Measurements from ENCODE around the gene NIN.

NIN gene

GRCh38 chr14:50762931-50763300, 68.0 kb downstream of the NIN start:
- H3K4me2 ChIP-seq (ENCODE audit: low read length), result no peak overlapping the region
- no peak overlapping the region for H3K4ac ChIP-seq (ENCODE audit: low read depth, low read length)
- no peaks in the 10 kb centered on the region for H3K79me1 ChIP-seq (ENCODE audit: low read length)
- H3K27ac ChIP-seq (ENCODE audit: low read depth, low read length), result no peak overlapping the region
- H2AK5ac ChIP-seq (ENCODE audit: low read length), result no peak overlapping the region
- H3K27me3 ChIP-seq (ENCODE audit: insufficient read depth, low read length, poor library complexity), result no peaks in the 10 kb centered on the region
- peaks cover 3% of the 10 kb centered on the region for H3K36me3 ChIP-seq (ENCODE audit: control insufficient read depth, insufficient read depth, low read length)
- H4K8ac ChIP-seq (ENCODE audit: low read depth, low read length), result peak overlapping the region; percentile 13
- H3K9ac ChIP-seq (ENCODE audit: low read length), result no peak overlapping the region
- no CpG with 5 or more reads among the region's 3 CpGs for WGBS (ENCODE audit: extremely low coverage, insufficient coverage, low lambda C conversion rate)
- H4K5ac ChIP-seq (ENCODE audit: low read length), result no peak overlapping the region
- H3K18ac ChIP-seq (ENCODE audit: low read length), result no peak overlapping the region
- no peak overlapping the region for H3K4me3 ChIP-seq (ENCODE audit: low read length)
- H2BK120ac ChIP-seq (ENCODE audit: low read depth, low read length), result no peak overlapping the region
- no peak overlapping the region for H2BK15ac ChIP-seq (replicated peaks; ENCODE audit: low read depth)
- no peaks in the 10 kb centered on the region for H3K4me1 ChIP-seq (ENCODE audit: control insufficient read depth, low read depth, low read length)
- H3K23ac ChIP-seq (ENCODE audit: low read length), result no peak overlapping the region
- no peak overlapping the region for H3K56ac ChIP-seq (ENCODE audit: low read length)
- H2BK5ac ChIP-seq (ENCODE audit: low read length), result no peak overlapping the region
- no peak for DNase-seq
- no peaks in the 10 kb centered on the region for H3K79me2 ChIP-seq (ENCODE audit: control insufficient read depth, insufficient read depth, low read length)

GRCh38 chr14:50762001-50762930, 68.7 kb downstream of the NIN start:
- Histone ChIP-seq H3K4me3 (ENCODE audit: low read length) (no peak overlapping the region), H3K4me2 (ENCODE audit: low read length) (no peak overlapping the region), H3K27ac (ENCODE audit: low read depth, low read length) (no peak overlapping the region), H3K9ac (ENCODE audit: low read length) (no peak overlapping the region), H3K4ac (ENCODE audit: low read depth, low read length) (no peak overlapping the region), H3K4me1 (ENCODE audit: control insufficient read depth, low read depth, low read length) (no peaks in the 10 kb centered on the region), H2BK15ac (replicated peaks; ENCODE audit: low read depth) (no peak overlapping the region), H2BK5ac (ENCODE audit: low read length) (no peak overlapping the region), H3K18ac (ENCODE audit: low read length) (no peak overlapping the region), H3K27me3 (ENCODE audit: insufficient read depth, low read length, poor library complexity) (no peaks in the 10 kb centered on the region), H2AK5ac (ENCODE audit: low read length) (no peak overlapping the region), H2BK120ac (ENCODE audit: low read depth, low read length) (no peak overlapping the region), H3K23ac (ENCODE audit: low read length) (no peak overlapping the region), H3K79me1 (ENCODE audit: low read length) (no peaks in the 10 kb centered on the region), H4K5ac (ENCODE audit: low read length) (no peak overlapping the region), H3K79me2 (ENCODE audit: control insufficient read depth, insufficient read depth, low read length) (no peaks in the 10 kb centered on the region), H3K56ac (ENCODE audit: low read length) (no peak overlapping the region), H3K36me3 (ENCODE audit: control insufficient read depth, insufficient read depth, low read length) (peaks cover 3% of the 10 kb centered on the region), H4K8ac (ENCODE audit: low read depth, low read length) (peak overlapping the region; percentile 13)
- no peak for DNase-seq
- WGBS (ENCODE audit: extremely low coverage, insufficient coverage, low lambda C conversion rate), result no CpG with 5 or more reads among the region's 9 CpGs

GRCh38 chr14:50759800-50760543, 71.0 kb downstream of the NIN start:
- no peak overlapping the region for H3K4ac ChIP-seq (ENCODE audit: low read depth, low read length)

GRCh38 chr14:50758945-50759344, 72.0 kb downstream of the NIN start:
- no peaks in the 10 kb centered on the region for H3K4me1 ChIP-seq (ENCODE audit: control insufficient read depth, low read depth, low read length)
- H3K79me1 ChIP-seq (ENCODE audit: low read length), result no peaks in the 10 kb centered on the region
- no peak overlapping the region for H2BK15ac ChIP-seq (replicated peaks; ENCODE audit: low read depth)

More at GRCh38 chr14:50759800-50760543, 71.0 kb downstream of the NIN start:
- Histone ChIP-seq H3K4me2 (ENCODE audit: low read length) (no peak overlapping the region), H3K4me1 (ENCODE audit: control insufficient read depth, low read depth, low read length) (no peaks in the 10 kb centered on the region), H2BK15ac (replicated peaks; ENCODE audit: low read depth) (no peak overlapping the region), H3K27me3 (ENCODE audit: insufficient read depth, low read length, poor library complexity) (no peaks in the 10 kb centered on the region), H3K18ac (ENCODE audit: low read length) (no peak overlapping the region), H4K5ac (ENCODE audit: low read length) (no peak overlapping the region), H3K56ac (ENCODE audit: low read length) (no peak overlapping the region), H2AK5ac (ENCODE audit: low read length) (no peak overlapping the region), H3K23ac (ENCODE audit: low read length) (no peak overlapping the region), H3K36me3 (ENCODE audit: control insufficient read depth, insufficient read depth, low read length) (peaks cover 3% of the 10 kb centered on the region), H2BK5ac (ENCODE audit: low read length) (no peak overlapping the region), H2BK120ac (ENCODE audit: low read depth, low read length) (no peak overlapping the region), H4K8ac (ENCODE audit: low read depth, low read length) (no peak overlapping the region), H3K4me3 (ENCODE audit: low read length) (no peak overlapping the region), H3K27ac (ENCODE audit: low read depth, low read length) (no peak overlapping the region), H3K79me1 (ENCODE audit: low read length) (no peaks in the 10 kb centered on the region), H3K9ac (ENCODE audit: low read length) (no peak overlapping the region), H3K79me2 (ENCODE audit: control insufficient read depth, insufficient read depth, low read length) (no peaks in the 10 kb centered on the region)
- WGBS (ENCODE audit: extremely low coverage, insufficient coverage, low lambda C conversion rate), result no CpG with 5 or more reads among the region's 8 CpGs
- no peak for DNase-seq

DNA sequence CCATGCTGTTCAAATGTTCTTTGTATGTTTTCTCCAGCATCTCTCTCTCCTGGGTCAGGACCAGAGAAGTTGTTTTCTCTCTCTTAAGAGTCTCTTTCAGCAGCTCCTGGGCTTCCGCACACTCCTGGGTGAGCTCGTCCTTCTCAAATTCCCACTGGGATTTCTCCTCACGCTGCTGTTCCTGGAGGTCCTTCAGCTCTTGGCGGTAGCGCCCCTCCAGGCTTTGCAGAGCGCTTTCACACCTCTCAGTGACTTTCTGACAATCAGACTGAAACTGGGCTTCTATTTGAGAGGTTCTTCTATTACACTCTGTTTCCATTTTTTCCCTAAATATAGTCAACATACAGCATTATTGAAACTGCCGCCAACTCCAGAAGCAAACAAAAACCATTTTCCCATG, 72.7 kb downstream of the NIN start:
- no peak overlapping the region for H2BK120ac ChIP-seq (ENCODE audit: low read depth, low read length)
- peaks cover 2% of the 10 kb centered on the region for H3K36me3 ChIP-seq (ENCODE audit: control insufficient read depth, insufficient read depth, low read length)
- no peak overlapping the region for H3K23ac ChIP-seq (ENCODE audit: low read length)
- H3K79me1 ChIP-seq (ENCODE audit: low read length), result no peaks in the 10 kb centered on the region
- no peak overlapping the region for H4K8ac ChIP-seq (ENCODE audit: low read depth, low read length)
- H2AK5ac ChIP-seq (ENCODE audit: low read length), result no peak overlapping the region
- no peak overlapping the region for H3K27ac ChIP-seq (ENCODE audit: low read depth, low read length)
- H3K56ac ChIP-seq (ENCODE audit: low read length), result no peak overlapping the region
- no peak overlapping the region for H3K4me2 ChIP-seq (ENCODE audit: low read length)
- H3K4ac ChIP-seq (ENCODE audit: low read depth, low read length), result no peak overlapping the region
- H3K9ac ChIP-seq (ENCODE audit: low read length), result no peak overlapping the region
- H3K18ac ChIP-seq (ENCODE audit: low read length), result no peak overlapping the region
- H3K4me1 ChIP-seq (ENCODE audit: control insufficient read depth, low read depth, low read length), result no peaks in the 10 kb centered on the region
- H2BK15ac ChIP-seq (replicated peaks; ENCODE audit: low read depth), result no peak overlapping the region
- H3K79me2 ChIP-seq (ENCODE audit: control insufficient read depth, insufficient read depth, low read length), result no peaks in the 10 kb centered on the region
- H3K4me3 ChIP-seq (ENCODE audit: low read length), result no peak overlapping the region
- no peak for DNase-seq
- H3K27me3 ChIP-seq (ENCODE audit: insufficient read depth, low read length, poor library complexity), result no peaks in the 10 kb centered on the region
- no peak overlapping the region for H4K5ac ChIP-seq (ENCODE audit: low read length)
- WGBS (ENCODE audit: extremely low coverage, insufficient coverage, low lambda C conversion rate), result no CpG with 5 or more reads among the region's 7 CpGs
- H2BK5ac ChIP-seq (ENCODE audit: low read length), result no peak overlapping the region

More at GRCh38 chr14:50758945-50759344, 72.0 kb downstream of the NIN start:
- Histone ChIP-seq H3K4ac (ENCODE audit: low read depth, low read length) (no peak overlapping the region), H2BK5ac (ENCODE audit: low read length) (no peak overlapping the region), H4K5ac (ENCODE audit: low read length) (no peak overlapping the region), H4K8ac (ENCODE audit: low read depth, low read length) (no peak overlapping the region), H3K36me3 (ENCODE audit: control insufficient read depth, insufficient read depth, low read length) (peaks cover 3% of the 10 kb centered on the region), H3K4me3 (ENCODE audit: low read length) (no peak overlapping the region), H3K27ac (ENCODE audit: low read depth, low read length) (no peak overlapping the region), H3K56ac (ENCODE audit: low read length) (no peak overlapping the region), H3K23ac (ENCODE audit: low read length) (no peak overlapping the region), H3K4me2 (ENCODE audit: low read length) (no peak overlapping the region), H3K79me2 (ENCODE audit: control insufficient read depth, insufficient read depth, low read length) (no peaks in the 10 kb centered on the region), H2AK5ac (ENCODE audit: low read length) (no peak overlapping the region), H3K18ac (ENCODE audit: low read length) (no peak overlapping the region), H3K27me3 (ENCODE audit: insufficient read depth, low read length, poor library complexity) (no peaks in the 10 kb centered on the region), H3K9ac (ENCODE audit: low read length) (no peak overlapping the region), H2BK120ac (ENCODE audit: low read depth, low read length) (no peak overlapping the region)
- no peak for DNase-seq
- WGBS (ENCODE audit: extremely low coverage, insufficient coverage, low lambda C conversion rate), result no CpG with 5 or more reads among the region's 5 CpGs

Data from mesendoderm (in vitro differentiated cells).